Smooth muscle cell of trachea (primary cell): Measurements from ENCODE around the gene WDR36. TPM values are rescaled to one million over a fixed set of nuclear protein-coding genes. Genes with fewer than 3 reads are reported as not detected.

Source experiments
- total RNA-seq: library from RNA; depleted of rRNA; stranded (reverse); fragments of >200 nt; gene quantifications from 2 replicates; pipeline ENCODE4 v1.2.1, GENCODE V29; 2014

The WDR36 gene
- 81.6 and 96.4 TPM in 2 replicates for total RNA-seq

DNA sequence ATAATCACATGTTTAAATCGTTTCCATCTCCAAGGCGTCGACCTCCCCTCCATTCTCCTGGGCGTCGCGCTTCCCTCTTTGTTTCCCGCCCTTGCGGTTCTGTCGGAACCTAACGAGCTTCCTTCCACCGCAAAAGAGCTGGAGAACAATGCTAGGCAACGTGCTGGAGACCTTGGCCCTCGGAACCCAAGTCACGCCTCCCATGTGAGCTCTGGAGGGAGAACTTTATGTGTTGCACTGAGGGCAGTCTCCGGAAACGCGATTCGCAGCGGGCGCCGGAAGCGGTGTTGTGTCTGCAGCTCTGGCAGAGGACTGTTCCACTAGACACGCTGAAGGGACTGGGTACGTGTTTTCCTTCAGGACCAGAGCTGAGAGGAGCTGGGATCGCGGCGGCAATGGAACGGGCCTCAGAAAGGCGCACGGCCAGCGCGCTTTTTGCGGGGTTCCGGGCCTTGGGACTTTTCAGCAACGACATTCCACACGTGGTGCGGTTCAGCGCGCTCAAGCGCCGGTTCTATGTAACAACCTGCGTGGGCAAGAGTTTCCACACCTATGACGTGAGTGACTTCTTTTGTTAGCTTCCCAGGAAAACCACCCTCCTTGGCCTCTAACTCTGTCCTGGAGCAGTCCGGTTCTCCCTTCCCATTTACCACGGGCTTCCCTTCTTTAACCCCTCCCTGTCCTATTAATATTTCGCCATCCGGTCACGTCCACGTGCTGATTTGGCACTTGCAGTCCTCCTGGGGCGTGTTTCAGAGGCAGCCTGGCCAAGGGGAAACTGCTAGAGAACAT, at the start of gene WDR36:
TSS of gene WDR36 (plus strand) at position 287 of the 792 bp plus-strand sequence. CDS start at position 396, 109 bp downstream.

DNA sequence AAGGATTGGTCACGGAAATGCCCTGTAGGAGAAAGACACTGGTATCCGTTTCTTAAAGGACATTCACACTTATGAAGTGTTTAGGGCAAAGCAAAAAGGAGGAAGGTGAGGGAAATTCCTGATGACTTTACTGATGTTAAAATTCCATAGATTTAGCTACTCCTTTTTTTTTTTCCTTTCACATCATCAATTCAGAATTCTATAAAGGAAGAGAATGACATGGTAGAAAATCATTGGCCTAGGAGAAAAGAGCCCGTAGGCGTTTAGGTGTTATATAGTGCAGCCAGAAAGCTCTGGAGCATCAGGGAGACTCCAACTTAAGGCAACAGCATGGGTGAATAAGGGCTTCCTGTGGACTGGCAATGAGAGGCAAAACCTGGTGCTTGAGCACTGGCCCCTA, 20.7 kb upstream of the WDR36 start, which contains the start of gene TSLP:
TSS of gene TSLP (plus strand) at position 301 of the 400 bp plus-strand sequence. CDS start 178 bp downstream, outside the sequence.

Other genes with a start within 250 kb of the WDR36 start
- gene TSLP, start 20.6 kb upstream of the WDR36 start, total RNA-seq = 5.7 and 6.5 TPM in 2 replicates
- 3.5 and 6.4 TPM in 2 replicates for gene CAMK4, start 132.0 kb downstream of the WDR36 start, total RNA-seq